ENCODE data around the gene HLF.

HLF gene

GRCh38 chr17:55258578-55259135 lies 6.1 kb upstream of the HLF start:
- no peak for DNase-seq (ENCODE audit: low read depth)

- no peak for DNase-seq (ENCODE audit: low read depth)
Observed at GRCh38 chr17:55259684-55260111, 5.1 kb upstream of the HLF start.

DNA sequence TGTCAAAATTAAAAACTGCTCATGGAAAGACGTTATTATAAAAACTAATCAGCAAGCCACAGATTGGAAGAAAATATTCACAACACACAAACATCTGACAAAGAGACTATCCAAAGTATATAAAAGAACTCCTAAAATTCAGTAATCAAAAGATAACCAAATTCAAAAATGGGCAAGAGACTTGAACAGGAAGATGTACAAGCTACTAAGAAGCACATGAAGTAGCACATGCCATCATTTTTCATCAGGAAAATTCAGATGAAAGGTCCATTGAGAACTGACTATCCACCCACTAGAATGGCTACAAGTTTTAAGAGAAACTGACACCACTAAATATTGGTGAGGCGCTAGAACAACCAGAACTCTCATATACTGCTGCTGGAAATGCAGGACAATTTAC lies 3.4 kb upstream of the HLF start:
- DNase-seq (ENCODE audit: low read depth): no peak

- no peak for DNase-seq (ENCODE audit: low read depth)
Observed at GRCh38 chr17:55263569-55264277, 1.0 kb upstream of the HLF start.

- DNase-seq (ENCODE audit: low read depth): no peak
Observed at GRCh38 chr17:55264278-55264644, 499 bp upstream of the HLF start.

DNA sequence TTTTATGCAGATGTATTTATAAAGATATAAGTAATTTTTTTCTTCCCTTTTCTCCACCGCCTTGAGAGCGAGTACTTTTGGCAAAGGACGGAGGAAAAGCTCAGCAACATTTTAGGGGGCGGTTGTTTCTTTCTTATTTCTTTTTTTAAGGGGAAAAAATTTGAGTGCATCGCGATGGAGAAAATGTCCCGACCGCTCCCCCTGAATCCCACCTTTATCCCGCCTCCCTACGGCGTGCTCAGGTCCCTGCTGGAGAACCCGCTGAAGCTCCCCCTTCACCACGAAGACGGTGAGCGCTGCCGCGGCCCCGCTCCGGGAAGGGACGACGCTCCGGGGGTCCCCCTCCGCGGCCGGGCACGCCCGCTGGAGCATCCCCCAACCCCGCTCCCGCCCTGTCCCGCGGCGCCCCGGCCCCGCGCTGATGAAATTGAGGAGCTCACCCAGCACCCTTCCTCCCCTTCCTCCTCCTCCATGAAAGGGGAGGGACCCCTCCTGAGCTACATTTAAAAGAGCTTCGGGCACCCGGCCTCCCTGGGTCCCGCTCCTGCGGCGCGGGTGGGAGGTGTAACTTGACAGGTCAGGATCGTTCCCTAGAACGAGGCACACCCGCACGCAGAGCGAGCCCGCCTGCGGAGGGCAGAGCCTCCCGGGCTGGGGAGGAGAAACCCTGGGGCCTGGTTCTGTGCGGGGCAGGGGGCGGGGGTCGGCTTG lies 706 bp downstream of the HLF start:
- DNase-seq (ENCODE audit: low read depth): no peak

GRCh38 chr17:55266051-55266957 lies 1.5 kb downstream of the HLF start:
- DNase-seq (ENCODE audit: low read depth): no peak

- no peak for DNase-seq (ENCODE audit: low read depth)
Observed at GRCh38 chr17:55266958-55267688, 2.4 kb downstream of the HLF start.

GRCh38 chr17:55267777-55268648 lies 3.3 kb downstream of the HLF start:
- DNase-seq (ENCODE audit: low read depth): no peak

- DNase-seq (ENCODE audit: low read depth): no peak
Observed at GRCh38 chr17:55268649-55269480, 4.1 kb downstream of the HLF start.

DNA sequence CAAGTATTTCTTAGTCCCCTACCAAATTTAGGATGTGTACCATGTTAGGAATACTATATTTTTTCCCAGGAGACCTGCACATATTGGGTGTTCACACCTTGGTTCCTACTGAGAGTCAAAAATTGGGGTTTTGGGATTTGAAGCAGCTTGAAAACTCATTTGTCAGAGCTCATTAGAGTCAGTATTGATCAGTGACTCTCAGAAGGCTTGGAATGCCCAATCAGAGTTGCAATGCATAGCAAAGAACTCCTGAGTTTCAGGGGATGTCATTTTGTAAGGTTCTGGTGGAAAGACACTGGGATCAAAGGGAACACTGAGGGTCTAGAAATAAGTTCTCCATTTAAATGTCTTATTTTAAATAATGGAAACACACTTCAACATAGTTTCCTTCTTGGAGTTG lies 5.1 kb downstream of the HLF start:
- DNase-seq (ENCODE audit: low read depth): no peak

GRCh38 chr17:55271223-55271571 lies 6.4 kb downstream of the HLF start:
- DNase-seq (ENCODE audit: low read depth): no peak

DNA sequence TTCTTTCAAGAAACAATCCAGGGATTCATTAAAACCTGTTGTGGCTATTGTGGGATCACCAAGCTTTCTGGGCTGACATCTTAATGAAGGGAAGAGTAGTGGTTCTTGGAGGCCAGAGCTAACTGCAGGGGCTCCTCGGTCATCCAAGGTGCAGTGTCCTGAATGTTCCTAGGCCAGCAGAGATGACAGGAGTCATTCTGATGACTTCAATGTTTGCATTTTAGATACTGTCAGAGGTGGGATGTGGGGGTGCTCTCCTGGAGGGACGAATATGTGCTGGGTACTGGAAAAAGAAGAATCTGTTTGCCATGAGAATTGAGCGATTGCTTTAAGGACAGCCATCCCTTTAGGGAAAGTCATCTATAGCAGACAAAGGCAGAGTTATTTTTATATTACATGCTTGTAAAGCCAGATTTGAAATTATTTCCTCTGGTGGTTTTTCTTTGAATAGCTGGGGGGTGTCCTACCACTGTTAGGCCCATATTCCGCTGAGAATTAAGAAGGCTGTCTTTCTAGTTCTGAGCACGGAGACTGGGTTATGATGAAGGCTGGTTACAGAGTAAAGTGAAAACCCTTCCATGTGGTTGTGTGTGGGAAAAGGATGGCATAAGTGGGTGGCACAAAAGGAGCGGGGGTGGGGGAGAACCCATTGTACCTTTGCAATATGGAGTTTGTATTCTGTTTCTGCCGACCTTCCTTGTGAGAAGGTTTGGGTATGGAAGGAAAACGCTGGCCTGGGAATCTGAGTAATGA lies 7.4 kb downstream of the HLF start:
- DNase-seq (ENCODE audit: low read depth): no peak

DNA sequence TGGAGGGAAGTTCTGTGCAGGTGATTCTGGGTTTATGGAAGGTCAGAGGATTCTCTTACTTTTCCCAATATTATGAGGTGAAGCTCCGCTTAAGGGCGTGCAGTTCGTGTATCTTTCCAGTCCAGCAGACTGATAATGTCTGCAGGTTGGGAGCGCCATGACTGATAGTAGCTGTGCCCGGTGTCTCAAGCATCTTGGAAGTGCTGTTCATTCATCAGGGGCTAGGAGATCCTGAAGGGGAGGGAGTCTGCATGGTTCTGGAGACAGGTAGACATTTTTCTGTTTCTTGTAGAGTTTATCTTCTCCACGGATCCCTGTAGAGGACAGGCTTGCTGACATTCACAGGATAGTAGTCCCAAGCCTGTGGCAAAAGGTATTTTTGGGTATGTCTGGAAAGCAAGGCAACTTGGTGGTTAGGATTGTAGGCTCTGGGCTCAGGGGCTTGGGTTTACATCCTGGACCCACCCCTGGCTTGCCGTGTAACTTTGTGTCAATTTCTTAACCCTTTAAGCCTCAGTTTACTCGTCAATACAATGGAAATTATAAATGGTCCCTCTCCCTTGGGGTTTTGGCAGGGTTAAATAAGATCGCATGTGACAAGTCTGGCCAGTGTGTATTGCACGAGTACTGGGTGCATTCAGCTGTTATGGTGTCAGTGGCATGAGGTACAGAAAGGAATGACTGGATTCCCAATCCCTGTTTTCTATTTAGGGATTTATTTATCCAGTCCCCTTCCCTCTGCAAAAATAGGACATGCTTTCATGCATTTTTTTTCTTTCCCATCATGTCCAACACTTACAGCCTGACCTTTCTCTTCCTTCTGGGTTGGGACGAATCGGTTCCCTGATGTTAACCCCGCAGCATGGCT lies 8.2 kb downstream of the HLF start:
- DNase-seq (ENCODE audit: low read depth): no peak

- DNase-seq (ENCODE audit: low read depth): no peak
Observed at GRCh38 chr17:55273579-55274354, 9.0 kb downstream of the HLF start.

DNA sequence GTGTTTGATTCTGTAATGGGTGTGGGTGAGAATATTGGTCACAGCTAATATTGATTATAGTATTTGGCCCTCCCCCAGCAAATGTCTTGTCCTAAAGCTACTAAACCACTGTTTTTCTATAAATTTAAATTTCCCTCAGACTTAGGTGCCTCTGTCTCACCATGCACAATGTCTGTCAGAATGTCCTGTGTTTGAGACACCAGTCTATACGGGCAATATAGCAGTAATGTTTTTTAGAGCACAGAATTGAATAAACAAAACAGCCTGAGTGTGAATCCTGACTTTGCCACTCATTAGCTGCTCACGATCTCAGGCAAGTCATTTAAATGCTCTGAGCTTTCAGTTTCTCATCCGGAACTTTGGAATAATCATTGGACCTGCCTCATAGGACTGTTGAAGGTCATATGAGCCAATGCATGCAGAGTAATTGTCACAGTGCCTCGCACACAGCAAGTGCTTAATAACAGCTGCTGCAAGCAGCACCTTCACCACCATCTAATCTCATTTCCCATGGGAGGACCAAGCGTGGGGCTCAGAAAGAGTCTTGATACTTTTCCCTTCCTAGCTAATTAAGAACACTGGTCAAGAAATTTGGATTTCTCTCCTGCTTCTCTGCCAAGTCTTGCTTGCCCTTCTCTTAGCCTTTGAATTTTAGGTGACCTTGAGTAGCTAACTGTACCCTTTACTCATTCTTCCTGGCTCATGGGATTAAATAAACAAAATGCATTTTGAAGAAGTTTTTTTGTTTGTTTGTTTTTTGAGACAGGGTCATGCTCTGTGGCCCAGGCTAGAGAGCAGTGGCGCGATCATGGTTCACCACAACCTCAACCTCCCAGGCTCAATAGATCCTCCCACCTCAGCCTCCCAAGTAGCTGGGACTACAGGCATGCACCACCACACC lies 9.8 kb downstream of the HLF start:
- no peak for DNase-seq (ENCODE audit: low read depth)

Measured in activated T-helper 1 cell treated with Interleukin-2 at 50 U/mL for 16 hours (primary cell).